ENCODE measurements around the gene MRPS6. TPM values are rescaled to one million over a fixed set of nuclear protein-coding genes. Genes with fewer than 3 reads are reported as not detected.

MRPS6 gene
- total RNA-seq, 1 experiment from 2014 or later: 55.1 TPM

DNA sequence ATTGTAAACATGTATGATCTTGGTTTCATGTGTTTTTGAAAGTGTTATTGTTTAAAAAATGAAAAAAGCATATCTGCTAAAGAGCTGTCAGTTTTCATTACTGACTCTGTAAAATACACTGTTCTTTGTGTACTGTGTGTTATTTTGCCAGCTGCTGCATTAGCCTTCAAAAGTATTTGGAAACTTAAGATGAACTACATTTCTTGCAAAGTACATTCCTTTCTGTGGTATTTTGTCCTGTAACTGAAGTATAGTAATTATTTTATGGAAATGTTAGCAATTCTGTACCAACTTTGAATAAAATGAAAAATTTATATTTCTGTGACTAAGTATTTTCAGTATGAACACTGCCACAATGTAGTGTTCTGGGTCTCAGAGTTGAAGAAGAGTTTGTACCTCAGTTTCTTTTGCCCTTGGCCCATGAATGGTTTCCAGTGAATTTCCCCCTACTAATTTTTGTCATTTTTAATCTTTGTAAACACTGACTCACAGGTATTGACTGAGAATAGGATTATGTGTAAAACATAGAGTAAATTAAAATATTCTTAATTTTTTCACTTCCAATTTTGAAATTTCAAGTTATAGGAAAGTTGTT, 32.7 kb downstream of the MRPS6 start:
- H3K79me2 ChIP-seq (ENCODE audit: insufficient read depth, low read length): peaks cover 68% of the 10 kb centered on the region
- no peak for ATAC-seq
- intact Hi-C loops (cut with micrococcal nuclease): no loop called here
- no peak overlapping the region for H3K4me3 ChIP-seq (replicated peaks in 1 of 2; ENCODE audit: low read depth in 1 of 2, low read length in 2 of 2)
- ChIA-PET CTCF (no interaction called here), RAD21 (ENCODE audit: low non-redundant PET in 1 of 2, low total read pairs in 2 of 2, uncharacterized antibody in 2 of 2, unreplicated experiment in 2 of 2) (no interaction called here), POLR2A (no interaction called here)
- H2AFZ ChIP-seq (ENCODE audit: low read depth, low read length, poor library complexity, severe bottlenecking): no peak overlapping the region
- no peak overlapping the region for H3K4me2 ChIP-seq (ENCODE audit: low read length)
- no peak for TF ChIP-seq EZH2phosphoT487 (IDR thresholded peaks at IDR 0.05; ENCODE audit: borderline replicate concordance)
- TF ChIP-seq YY1 (IDR thresholded peaks at IDR 0.05; ENCODE audit: extremely low read depth, insufficient replicate concordance, low read depth, low read length): no peak
- no peak for TF ChIP-seq TCF7L2 (IDR thresholded peaks at IDR 0.05; ENCODE audit: borderline replicate concordance, extremely low read depth, insufficient read depth, insufficient read length)
- TF ChIP-seq, protein P1, sequence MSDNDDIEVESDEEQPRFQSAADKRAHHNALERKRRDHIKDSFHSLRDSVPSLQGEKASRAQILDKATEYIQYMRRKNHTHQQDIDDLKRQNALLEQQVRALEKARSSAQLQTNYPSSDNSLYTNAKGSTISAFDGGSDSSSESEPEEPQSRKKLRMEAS (IDR thresholded peaks at IDR 0.05): no peak
- no peak for TF ChIP-seq EZH2 (IDR thresholded peaks at IDR 0.05)
- TF ChIP-seq RAD21 (IDR thresholded peaks at IDR 0.05; ENCODE audit: low read depth): no peak
- no peak for TF ChIP-seq POLR2A (IDR thresholded peaks at IDR 0.05; ENCODE audit: borderline replicate concordance, extremely low read depth, insufficient read depth, insufficient read length)
- no peak for TF ChIP-seq FOSL1 (IDR thresholded peaks at IDR 0.05; ENCODE audit: low read depth)
- TF ChIP-seq POLR2AphosphoS5 (IDR thresholded peaks at IDR 0.05; ENCODE audit: low read depth, low read length): no peak
- no peak for TF ChIP-seq SIN3A (IDR thresholded peaks at IDR 0.05; ENCODE audit: low read depth)
- TF ChIP-seq, protein P2, sequence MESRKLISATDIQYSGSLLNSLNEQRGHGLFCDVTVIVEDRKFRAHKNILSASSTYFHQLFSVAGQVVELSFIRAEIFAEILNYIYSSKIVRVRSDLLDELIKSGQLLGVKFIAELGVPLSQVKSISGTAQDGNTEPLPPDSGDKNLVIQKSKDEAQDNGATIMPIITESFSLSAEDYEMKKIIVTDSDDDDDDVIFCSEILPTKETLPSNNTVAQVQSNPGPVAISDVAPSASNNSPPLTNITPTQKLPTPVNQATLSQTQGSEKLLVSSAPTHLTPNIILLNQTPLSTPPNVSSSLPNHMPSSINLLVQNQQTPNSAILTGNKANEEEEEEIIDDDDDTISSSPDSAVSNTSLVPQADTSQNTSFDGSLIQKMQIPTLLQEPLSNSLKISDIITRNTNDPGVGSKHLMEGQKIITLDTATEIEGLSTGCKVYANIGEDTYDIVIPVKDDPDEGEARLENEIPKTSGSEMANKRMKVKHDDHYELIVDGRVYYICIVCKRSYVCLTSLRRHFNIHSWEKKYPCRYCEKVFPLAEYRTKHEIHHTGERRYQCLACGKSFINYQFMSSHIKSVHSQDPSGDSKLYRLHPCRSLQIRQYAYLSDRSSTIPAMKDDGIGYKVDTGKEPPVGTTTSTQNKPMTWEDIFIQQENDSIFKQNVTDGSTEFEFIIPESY (IDR thresholded peaks at IDR 0.05; ENCODE audit: extremely low read depth, insufficient replicate concordance, low read length): no peak
- TF ChIP-seq ELF1 (IDR thresholded peaks at IDR 0.05; ENCODE audit: borderline replicate concordance, low read depth): no peak
- no peak for TF ChIP-seq CEBPB (IDR thresholded peaks at IDR 0.05; ENCODE audit: low read depth)
- no peak overlapping the region for H3K27ac ChIP-seq (ENCODE audit: low read depth, low read length)
- no peaks in the 10 kb centered on the region for H3K36me3 ChIP-seq (ENCODE audit: control insufficient read depth in 1 of 2, insufficient read depth in 2 of 2, low read length in 2 of 2)
- BruUV-seq (replicated peaks): no TSS peak
- H3K9ac ChIP-seq (ENCODE audit: low read length): no peak overlapping the region
- 0 out of 2 replicates have a peak, but pooled peaks cover 7% of the 10 kb centered on the region for H4K20me1 ChIP-seq (ENCODE audit: insufficient read depth)
- no peak for DNase-seq (ENCODE audit: low read depth, low spot score)
- H3K4me1 ChIP-seq (ENCODE audit: control insufficient read depth in 1 of 2, insufficient read depth in 2 of 2, low read length in 2 of 2): no peaks in the 10 kb centered on the region
- no peaks in the 10 kb centered on the region for H3K27me3 ChIP-seq (ENCODE audit: insufficient read depth, low read length)
- no peaks in the 10 kb centered on the region for H3K9me2 ChIP-seq (ENCODE audit: insufficient read depth)
- no peaks in the 10 kb centered on the region for H3K9me3 ChIP-seq (ENCODE audit: control insufficient read depth in 1 of 2, insufficient read depth in 1 of 2, low read depth in 1 of 2, low read length in 2 of 2)
